Measurements from ENCODE around the gene PLA2G4F.

Gene PLA2G4F, protein sequence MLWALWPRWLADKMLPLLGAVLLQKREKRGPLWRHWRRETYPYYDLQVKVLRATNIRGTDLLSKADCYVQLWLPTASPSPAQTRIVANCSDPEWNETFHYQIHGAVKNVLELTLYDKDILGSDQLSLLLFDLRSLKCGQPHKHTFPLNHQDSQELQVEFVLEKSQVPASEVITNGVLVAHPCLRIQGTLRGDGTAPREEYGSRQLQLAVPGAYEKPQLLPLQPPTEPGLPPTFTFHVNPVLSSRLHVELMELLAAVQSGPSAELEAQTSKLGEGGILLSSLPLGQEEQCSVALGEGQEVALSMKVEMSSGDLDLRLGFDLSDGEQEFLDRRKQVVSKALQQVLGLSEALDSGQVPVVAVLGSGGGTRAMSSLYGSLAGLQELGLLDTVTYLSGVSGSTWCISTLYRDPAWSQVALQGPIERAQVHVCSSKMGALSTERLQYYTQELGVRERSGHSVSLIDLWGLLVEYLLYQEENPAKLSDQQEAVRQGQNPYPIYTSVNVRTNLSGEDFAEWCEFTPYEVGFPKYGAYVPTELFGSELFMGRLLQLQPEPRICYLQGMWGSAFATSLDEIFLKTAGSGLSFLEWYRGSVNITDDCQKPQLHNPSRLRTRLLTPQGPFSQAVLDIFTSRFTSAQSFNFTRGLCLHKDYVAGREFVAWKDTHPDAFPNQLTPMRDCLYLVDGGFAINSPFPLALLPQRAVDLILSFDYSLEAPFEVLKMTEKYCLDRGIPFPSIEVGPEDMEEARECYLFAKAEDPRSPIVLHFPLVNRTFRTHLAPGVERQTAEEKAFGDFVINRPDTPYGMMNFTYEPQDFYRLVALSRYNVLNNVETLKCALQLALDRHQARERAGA

DNA sequence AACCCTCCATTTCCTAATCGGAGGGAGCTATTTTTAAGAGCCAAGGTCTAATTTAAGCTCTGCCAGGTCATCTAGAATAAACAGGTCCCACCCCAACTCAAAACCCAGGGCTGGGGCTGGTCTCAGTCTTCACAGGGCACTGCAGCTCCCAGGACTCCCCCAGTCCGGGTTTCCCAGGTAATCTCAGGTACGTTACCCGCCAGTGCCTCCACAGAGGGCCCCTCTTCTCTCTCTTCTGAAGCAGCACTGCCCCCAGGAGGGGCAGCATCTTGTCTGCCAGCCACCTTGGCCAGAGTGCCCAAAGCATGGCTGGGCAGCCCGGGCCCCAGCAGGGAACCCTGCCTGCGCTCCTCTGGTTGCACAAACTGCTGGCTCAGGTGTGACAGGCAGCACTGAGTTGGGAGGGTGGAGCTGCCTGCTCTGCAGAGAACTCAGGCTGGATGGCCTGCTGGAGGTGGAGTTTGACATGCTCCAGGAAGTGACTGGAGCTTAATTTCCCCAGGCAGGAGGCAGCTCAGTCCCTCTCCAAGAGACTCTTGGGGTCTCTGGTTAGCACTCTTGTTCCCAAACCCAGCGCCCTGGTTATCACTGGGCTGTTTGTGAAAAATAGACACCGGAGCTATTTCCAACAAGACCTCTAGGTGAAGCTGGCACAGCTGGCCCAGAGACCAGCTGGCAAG, at the start of gene PLA2G4F:
TSS of gene PLA2G4F (minus strand) at position 394 of the 680 bp plus-strand sequence. CDS start at position 307, 87 bp downstream.
- DNase-seq (ENCODE audit: low read depth), result no peak

DNA sequence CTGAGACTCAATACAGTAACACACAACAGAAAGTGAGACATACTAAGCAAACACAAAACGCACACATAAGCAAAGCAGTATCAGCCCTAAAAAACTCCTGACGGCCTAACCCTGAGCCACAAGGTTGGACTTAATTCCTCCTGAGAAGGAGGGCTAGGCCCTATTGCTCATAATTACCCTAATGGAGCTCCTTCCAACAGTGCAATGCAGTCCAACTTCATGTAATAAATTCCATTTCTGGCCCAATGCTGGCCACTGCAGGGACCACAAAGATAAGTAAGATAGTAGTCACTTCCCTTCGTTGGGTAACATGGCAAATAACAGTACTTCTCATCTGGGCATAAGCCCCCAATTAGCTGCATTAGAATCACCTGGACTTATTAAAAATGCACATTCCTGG, 47.5 kb upstream of the PLA2G4F start:
- no peak for DNase-seq (ENCODE audit: low read depth)

DNA sequence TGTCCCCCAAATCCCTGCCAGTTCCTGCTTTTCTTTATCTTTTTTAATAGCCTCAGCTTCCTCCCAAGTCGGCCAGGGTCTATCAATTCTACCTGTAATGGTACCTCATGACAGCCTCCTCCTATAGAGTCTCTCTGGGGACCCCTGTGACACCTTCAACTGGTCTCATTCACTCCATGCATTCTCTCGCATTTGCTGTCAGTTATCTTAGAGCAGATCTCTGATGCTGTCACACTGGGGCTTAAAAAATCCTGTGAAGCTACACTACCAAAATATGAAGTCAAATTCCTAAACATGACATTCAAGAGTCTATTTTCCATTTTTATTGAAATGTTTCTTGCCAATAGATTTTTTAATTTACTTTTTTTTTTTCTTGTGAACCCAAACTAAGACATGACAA, 46.2 kb upstream of the PLA2G4F start:
- DNase-seq (ENCODE audit: low read depth), result no peak

DNA sequence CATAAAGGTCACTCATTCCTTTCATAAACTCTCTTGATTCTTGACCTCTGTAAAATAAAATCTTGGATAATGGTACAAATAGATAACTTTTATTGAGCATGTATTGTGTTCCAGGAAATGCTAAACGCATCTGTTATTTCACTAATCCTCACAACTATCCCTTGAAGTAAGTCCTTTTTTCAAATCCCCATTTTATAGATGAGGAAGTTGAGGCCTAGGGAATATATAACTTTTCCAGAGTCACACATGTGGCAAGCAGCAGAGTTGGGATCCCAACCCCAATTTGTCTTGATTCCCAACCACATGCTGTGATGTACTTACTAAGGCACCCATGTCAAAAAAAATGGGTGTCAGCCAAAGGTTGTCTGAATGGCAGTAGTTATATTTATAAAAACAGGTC, 45.4 kb upstream of the PLA2G4F start:
- no peak for DNase-seq (ENCODE audit: low read depth)

DNA sequence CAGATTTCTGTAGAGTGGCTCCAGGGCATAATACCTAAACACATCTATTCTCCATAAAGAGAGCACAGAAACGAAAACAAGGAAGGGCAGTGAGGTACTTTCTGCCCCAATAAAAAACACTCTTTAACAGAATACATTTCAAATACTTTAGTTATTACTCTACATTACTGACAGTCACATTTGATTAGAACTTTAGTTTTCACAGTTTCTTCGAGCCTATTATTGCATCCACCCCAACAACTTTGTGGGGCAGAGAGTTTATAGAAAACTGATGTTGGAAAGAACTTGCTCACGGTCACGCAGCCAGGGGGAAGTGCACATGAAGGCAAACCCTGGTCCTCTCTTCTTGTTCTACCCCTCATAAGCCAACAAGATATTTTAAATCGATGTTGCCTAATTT, 42.7 kb upstream of the PLA2G4F start:
- no peak for DNase-seq (ENCODE audit: low read depth)

DNA sequence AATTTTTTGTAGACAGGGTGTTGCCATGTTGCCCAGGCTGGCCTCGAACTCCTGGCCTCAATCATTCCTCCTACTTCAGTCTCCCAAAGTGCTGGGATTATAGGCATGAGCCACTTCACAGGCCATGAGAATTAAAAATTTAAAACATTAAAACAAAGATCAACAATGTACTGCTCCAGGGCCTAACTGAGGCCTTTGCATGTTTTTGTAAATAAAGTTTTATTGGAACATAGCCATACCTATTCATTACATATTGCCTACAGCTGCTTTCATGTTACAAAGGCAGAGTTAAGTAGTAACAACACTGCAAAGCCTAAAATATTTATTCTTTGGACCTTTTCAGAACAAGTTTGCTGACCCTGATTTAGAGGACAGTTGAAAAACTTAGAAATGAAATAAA, 42.1 kb upstream of the PLA2G4F start:
- DNase-seq (ENCODE audit: low read depth), result no peak

DNA sequence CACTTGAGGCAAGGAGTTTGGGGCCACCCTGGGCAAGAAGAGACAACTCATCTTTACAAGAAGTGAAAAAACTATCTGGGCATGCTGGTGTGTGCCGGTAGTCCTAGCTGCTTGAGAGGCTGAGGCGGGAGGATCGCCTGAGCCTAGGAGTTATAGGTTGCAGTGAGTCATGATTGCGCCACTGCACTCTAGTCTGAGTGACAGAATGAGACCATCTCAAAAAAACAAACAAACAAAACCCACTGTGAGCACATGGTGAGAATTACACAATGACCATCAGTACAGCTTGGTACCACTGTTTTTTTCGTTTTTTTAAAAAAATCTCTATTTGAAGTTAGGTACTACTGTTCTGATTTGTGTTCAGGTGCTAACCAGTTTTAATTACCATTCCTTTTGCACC, 38.1 kb upstream of the PLA2G4F start:
- DNase-seq (ENCODE audit: low read depth), result no peak

DNA sequence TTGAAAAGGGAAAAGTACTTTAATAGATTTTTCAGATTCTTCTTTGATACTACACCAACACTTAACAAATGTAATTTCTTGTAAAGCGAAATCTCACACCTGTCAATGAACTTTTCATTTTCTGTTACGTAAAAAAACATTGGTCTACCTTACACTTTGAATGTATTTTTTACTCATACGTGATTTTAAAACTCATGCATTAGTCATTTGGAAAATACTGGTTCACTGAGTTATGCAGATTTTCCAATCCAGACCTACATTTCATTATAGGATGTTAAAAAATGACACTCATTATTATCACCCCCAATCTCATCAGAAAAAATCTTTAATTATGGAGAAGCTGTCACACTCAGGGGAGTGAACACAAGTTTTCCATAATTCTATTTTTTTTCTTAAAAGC, 36.9 kb upstream of the PLA2G4F start:
- DNase-seq (ENCODE audit: low read depth), result no peak

DNA sequence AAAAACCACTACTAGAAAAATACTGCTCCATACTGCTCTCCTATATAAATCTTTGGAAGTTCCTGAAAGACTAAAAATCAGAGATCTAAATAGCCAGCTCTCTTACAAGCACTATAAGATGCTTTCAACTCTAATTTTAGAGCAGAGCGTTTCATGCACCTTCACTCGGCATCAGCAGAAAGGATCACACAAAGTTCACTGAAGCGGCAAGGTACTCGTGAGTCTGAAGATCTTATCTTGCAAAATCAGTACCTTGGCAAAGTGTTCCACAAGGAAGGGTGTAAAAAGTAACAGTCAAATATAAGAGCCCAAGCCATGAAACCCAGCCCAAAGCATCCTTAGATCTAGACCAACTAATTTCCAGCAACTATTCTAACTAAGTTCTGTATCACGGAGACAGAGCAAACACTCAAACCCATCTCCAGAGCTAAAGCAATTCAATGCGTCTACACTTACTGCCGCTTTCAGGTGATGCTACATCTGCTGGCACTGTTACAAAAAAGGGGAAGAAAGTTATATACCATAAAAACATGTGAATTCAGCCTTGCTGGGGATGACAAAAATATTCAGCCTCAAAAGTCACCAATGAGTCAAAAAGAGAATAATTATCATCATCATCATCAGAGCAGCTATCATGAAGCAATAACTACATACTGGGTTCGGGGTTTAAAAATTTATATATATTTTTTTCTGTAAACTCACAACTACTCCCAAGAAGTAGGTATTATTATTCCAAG, 35.3 kb upstream of the PLA2G4F start:
- no peak for DNase-seq (ENCODE audit: low read depth)

DNA sequence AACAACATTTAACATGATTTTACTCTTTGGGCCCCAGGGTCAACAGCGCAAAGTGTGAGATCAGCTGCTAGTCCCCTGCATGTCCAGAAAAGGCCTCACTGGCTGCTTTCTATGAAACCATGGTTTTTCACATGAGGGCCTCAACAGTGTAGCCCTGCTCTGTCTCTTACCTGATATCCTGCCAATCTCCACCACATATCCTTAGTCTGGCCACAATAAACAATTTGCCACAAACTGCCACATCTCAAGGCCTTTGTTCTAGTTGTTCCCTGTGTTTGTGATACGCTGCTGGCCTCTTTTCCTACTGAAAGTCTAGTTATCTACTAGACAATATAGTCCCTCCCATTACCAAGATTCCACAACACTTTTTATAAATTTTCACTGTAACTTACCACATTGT, 33.9 kb upstream of the PLA2G4F start:
- no peak for DNase-seq (ENCODE audit: low read depth)

DNA sequence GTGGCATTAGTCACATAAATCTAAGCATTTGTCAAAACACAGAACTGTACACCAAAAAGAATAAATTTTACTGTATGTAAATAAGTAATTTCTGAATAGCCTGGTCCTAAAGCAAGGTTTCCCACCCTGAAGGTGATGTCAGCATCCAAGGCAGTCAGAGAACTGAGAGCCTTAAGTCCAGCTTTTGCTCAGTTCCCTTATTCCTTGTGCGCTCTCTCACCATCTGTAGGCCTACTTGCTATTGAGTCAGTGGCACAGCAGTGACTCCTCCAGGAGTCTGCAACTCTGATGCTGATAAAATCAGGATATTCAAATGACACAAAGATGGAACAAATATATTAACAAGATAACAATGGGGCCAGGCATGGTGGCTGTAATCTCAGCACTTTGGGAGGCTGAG, 29.4 kb upstream of the PLA2G4F start:
- DNase-seq (ENCODE audit: low read depth), result no peak

DNA sequence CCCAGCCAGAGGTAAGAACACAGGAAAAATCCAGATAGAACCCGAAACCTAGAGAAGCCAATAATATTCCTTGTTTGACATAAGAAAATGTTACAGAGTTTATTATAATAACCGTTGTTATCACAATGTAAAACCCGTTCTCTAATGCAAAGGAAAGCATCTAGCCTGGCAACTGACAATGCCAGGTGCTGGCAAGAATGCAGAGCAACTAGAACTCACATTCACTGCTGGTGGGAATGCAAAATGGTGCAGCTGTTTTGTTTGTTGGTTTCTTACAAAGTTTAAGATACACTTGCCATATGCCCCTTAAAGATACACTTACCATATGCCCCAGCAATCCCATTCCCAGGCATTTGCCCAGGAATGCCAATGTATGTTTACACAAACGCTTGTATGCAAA, 28.3 kb upstream of the PLA2G4F start:
- DNase-seq (ENCODE audit: low read depth), result no peak

DNA sequence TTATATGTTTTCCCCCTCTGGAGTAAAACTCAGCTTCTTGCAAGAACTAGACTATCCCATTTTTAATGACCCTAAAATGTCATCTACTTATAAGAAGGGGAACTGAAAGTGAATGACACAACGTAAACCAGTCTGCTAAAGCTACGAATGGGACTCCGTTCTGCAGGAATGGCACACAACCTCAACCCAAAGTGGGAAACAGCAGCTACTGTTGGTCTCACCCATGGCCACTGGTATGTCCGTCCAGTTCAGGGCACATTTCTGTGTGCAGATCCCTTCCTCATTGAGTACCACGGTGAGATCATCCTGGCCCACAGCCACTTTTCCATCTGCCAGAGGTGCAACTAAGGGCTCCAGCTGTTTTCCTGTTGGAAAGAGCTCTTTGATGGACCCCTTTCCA, 27.9 kb upstream of the PLA2G4F start:
- no peak for DNase-seq (ENCODE audit: low read depth)

DNA sequence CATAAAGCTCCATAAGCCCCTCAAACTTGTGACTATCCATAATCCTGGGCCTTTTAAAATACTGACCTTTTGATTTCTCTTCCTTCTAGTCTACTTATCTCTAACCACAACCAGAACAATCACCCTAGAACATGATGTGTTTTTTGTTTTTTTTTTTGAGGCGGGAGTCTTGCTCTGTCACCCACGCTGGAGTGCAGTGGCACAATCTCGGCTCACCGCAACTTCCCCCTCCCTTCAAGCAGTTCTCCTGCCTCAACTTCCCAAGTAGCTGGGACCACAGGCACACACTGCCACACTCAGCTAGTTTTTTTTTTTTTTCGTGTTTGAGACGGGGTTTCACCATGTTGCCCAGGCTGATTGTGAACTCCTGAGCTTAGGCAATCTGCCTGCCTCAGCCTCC, 26.5 kb upstream of the PLA2G4F start:
- DNase-seq (ENCODE audit: low read depth), result no peak

DNA sequence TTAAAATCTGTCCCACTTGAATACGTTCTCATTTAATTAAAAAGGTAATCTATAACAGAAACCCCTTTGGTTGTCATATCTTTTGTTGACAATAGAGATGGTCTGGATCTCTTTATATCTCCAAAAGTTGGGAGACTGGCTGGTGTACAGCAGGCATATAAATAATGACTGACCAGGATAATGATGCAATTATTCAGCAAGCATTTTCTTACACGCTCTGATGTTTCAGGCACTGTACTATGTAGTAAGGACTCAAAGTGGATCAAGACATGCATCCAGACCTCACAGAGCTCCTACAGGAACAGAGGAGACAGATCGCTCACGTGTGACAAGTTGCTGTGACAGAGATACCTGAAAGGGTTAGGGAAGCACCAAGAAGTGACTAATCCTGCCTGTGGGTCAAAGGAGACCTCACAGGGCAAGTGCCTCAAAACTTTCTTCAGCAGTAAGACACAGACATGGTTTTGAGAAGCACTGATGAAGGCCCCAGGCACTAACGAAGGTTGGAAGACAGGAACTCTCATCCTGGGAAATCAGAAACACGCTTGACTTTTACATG, 26.0 kb upstream of the PLA2G4F start:
- no peak for DNase-seq (ENCODE audit: low read depth)

DNA sequence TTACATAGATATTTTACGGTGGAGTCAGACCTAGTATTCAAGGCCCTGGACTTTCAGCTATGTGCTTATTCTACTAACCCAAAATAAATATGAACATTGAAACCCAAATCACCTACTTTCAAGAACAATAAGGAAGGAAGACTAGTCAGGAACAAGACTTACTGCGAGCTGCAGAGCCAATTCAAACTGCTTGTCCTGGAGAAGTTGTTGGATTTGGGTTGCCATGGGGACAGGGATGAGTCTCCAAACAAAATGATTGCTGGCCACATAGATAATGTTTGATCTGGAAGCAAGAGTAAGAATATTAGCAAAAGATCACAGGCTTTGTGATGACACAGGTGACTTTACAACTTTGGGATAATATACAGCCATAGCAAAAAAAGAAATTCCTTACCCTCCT, 21.6 kb upstream of the PLA2G4F start:
- no peak for DNase-seq (ENCODE audit: low read depth)

DNA sequence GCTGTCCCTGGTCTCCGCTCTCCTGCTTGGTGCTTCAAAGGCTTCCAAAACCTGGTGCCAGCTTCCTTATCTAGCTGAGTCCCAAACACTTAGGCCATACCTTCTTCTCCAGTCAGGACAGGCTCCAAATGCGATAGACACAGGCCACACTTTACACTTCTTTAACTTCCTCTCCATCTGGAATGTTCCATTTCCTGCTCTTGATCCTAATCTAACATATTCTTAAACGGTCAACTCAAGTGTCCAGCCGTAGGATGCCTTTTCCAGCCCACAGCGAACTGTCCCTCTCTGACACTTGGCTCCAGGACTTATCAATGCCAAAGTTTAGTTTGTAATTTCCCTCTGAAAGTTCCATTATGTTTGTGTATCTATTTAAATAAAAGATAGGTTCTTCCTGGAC, 19.2 kb upstream of the PLA2G4F start:
- no peak for DNase-seq (ENCODE audit: low read depth)

DNA sequence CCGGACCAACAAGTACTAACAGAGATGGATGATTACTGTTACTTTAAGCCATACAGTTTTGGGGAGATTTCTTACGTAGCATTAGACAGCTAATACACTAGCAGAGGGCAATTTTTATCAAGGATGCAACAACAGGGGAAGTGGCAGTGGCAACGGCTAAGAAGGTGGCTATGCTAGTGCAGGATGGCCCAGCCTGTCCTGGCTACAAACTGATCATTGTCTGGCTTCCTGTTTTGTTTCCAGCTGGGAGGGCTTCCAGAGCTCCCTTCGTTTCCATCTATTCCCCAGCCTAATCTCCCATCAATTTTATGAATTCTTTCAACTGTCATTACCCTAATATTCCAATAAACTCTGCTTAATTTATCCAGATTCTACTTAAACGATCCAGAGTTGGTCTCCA, 16.0 kb upstream of the PLA2G4F start:
- DNase-seq (ENCODE audit: low read depth), result no peak

DNA sequence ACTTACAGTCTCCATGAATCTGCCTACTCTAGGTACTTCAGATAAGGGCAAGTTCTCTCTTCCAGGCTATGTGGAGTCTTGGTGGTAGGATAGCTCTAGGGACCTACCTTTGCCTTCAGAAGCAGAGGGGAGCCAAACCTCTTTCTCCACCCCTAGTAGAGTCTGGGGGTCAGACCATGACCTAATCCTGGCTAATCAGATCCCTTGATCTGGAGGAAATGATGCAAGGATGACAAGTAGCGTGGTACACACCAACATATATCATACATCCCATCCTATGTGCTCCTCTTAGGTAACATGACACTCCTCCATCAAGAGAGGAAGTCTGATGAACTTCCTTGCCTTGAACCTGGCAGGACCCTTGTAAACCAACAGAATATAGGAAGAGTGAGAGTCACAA, 15.4 kb upstream of the PLA2G4F start:
- no peak for DNase-seq (ENCODE audit: low read depth)

DNA sequence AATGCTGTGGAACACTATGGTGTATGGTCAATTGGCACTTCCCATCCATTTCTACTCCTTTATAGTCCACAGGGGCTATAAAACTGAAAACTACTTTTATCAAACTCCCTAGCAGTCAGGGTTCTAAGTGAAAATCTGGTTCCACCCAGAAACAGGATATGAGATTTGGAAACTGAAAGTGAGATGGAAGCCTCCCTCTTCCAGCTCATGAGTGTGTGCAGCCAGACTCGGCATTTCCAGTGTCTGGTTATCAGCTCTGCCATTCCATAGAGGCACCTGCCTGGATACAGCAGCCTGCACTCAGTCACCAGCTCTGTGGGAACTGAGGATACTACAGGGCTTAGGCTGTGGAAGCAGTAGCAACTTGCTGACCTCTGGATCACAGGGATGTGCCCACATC, 14.7 kb upstream of the PLA2G4F start:
- no peak for DNase-seq (ENCODE audit: low read depth)

DNA sequence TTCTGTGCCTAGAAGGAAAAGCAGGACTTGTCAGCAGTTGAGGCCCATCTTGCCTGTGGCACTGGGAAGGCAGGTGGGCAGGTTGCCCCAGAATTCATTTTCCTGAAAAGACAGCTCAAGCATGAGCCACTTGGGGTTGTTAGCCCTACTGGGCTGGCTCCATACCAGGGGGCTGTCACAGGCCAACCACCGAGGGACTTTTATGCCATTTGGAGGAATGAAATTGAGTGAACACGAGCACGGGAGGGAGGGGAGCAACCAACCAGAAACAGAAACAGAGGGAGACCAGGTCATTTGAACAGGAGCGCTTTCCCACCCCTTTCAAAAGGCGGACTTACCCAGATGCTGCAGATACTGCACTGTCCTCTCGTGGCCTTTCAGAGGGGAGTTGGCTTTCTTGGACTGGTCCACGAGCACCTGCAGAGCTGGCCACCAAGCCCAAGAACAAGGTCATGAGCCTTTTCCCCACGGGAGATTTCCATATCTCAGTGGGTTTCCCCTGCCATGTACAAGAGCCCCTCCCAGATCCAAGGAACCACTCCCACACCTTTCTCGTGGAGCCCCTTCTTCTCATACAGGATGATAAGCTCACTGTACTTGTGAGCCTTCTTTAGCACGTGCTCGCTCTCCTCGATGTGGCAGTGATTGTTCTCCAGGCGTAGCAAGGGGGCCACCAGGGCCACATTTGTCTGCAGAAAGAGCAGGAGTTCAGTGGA, 9.9 kb upstream of the PLA2G4F start:
- no peak for DNase-seq (ENCODE audit: low read depth)
